Smooth muscle cell (in vitro differentiated cells): Measurements from ENCODE around the gene MAPK6. TPM values are rescaled to one million over a fixed set of nuclear protein-coding genes. Genes with fewer than 3 reads are reported as not detected.

Experiments used
- DNase-seq: peaks from one replicate; lab custom pipeline; 2025; ENCODE audit not compliant: unreplicated experiment; lab: John Stamatoyannopoulos, UW
- H2AFZ ChIP-seq: fragments of 200-600 bp; sonication (generic); 2 replicates; pipeline ENCODE4 v1.6.0; 2016; ENCODE audit warnings: antibody characterized with exemption, low read depth, mild to moderate bottlenecking
- H3F3A ChIP-seq: fragments of 200-600 bp; sonication (generic); 2 replicates; pipeline ENCODE4 v1.6.0; 2017; ENCODE audit warnings: antibody characterized with exemption, low read depth
- H3K27ac ChIP-seq: fragments of 200-600 bp; sonication (generic); 2 replicates; pipeline ENCODE4 v1.5.1; 2016; ENCODE audit warnings: low read depth, mild to moderate bottlenecking
- H3K27me3 ChIP-seq: fragments of 200-600 bp; sonication (generic); 2 replicates; pipeline ENCODE4 v1.6.1; 2016; ENCODE audit warnings: low read depth, mild to moderate bottlenecking
- H3K36me3 ChIP-seq: fragments of 200-600 bp; sonication (generic); 2 replicates; pipeline ENCODE4 v1.5.1; 2016; ENCODE audit warnings: low read depth
- H3K4me1 ChIP-seq: fragments of 200-600 bp; sonication (generic); 2 replicates; pipeline ENCODE4 v1.5.1; 2016; ENCODE audit warnings: low read depth
- H3K4me2 ChIP-seq: fragments of 200-600 bp; sonication (generic); 2 replicates; pipeline ENCODE4 v1.6.0; 2016; ENCODE audit warnings: mild to moderate bottlenecking
- H3K4me3 ChIP-seq: fragments of 200-600 bp; sonication (generic); 2 replicates; pipeline ENCODE4 v1.5.1; 2016; ENCODE audit warnings: mild to moderate bottlenecking
- H3K79me2 ChIP-seq: fragments of 200-600 bp; sonication (generic); 2 replicates; pipeline ENCODE4 v1.6.0; 2016; ENCODE audit warnings: low read depth, mild to moderate bottlenecking
- H3K9ac ChIP-seq: fragments of 200-600 bp; sonication (generic); 2 replicates; pipeline ENCODE4 v1.6.0; 2016; ENCODE audit warnings: low read depth
- H3K9me3 ChIP-seq: fragments of 200-600 bp; sonication (generic); replicated peaks from 2 replicates; pipeline ENCODE4 v1.5.1; 2016; ENCODE audit warnings: low read depth
- H4K20me1 ChIP-seq: fragments of 200-600 bp; sonication (generic); 2 replicates; pipeline ENCODE4 v1.6.0; 2016; ENCODE audit warnings: low read depth
- CTCF ChIP-seq: fragments of 200-600 bp; sonication (generic); IDR thresholded peaks from 2 replicates; pipeline ENCODE4 v1.5.1; 2017; ENCODE audit warnings: borderline replicate concordance, mild to moderate bottlenecking, antibody characterized with exemption; ENCODE audit not compliant: insufficient read depth, poor library complexity, severe bottlenecking
- WGBS: methylation state at CpG from one replicate; pipeline ENCODE4 v1.1.7; 2016; ENCODE audit warnings: low lambda C conversion rate; 5-methylcytosine and 5-hydroxymethylcytosine counted together
- polyA plus RNA-seq: library from polyadenylated mRNA; unstranded; fragments of >200 nt; fragmentation: Nextera tagmentation; extraction: Ambion mirVana; gene quantifications from 2 replicates; pipeline ENCODE4 v1.2.1, GENCODE V29; 2016
- total RNA-seq: library from RNA; depleted of rRNA; stranded (reverse); fragments of >200 nt; gene quantifications from 2 replicates; pipeline ENCODE4 v1.2.3, GENCODE V29; 2014

Gene MAPK6
- total and polyA plus RNA-seq, 2 experiments from 2014 or later, result 38.6 to 107 TPM

GRCh38 chr15:52004806-52005205 is 14.2 kb upstream of the MAPK6 start:
- Histone ChIP-seq H3K9ac (no peak overlapping the region), H3K27me3 (no peaks in the 10 kb centered on the region), H2AFZ (no peak overlapping the region), H3K27ac (no peak overlapping the region), H3K9me3 (no peaks in the 10 kb centered on the region), H3K4me1 (no peaks in the 10 kb centered on the region), H3F3A (peaks cover 5% of the 10 kb centered on the region), H3K4me2 (no peak overlapping the region), H3K4me3 (no peak overlapping the region), H4K20me1 (no peaks in the 10 kb centered on the region), H3K79me2 (no peaks in the 10 kb centered on the region), H3K36me3 (no peaks in the 10 kb centered on the region)
- 91% methylated on average over 6 of the region's 6 CpGs for WGBS
- TF ChIP-seq CTCF, result no peak
- DNase-seq, result no peak

GRCh38 chr15:52005748-52006701 is 13.0 kb upstream of the MAPK6 start:
- Histone ChIP-seq H3K4me3 (no peak overlapping the region), H3K36me3 (no peaks in the 10 kb centered on the region), H4K20me1 (no peaks in the 10 kb centered on the region), H3K9ac (no peak overlapping the region), H3K4me1 (no peaks in the 10 kb centered on the region), H2AFZ (no peak overlapping the region), H3K4me2 (no peak overlapping the region), H3K27me3 (no peaks in the 10 kb centered on the region), H3K9me3 (no peaks in the 10 kb centered on the region), H3K79me2 (no peaks in the 10 kb centered on the region), H3F3A (peaks cover 5% of the 10 kb centered on the region), H3K27ac (no peak overlapping the region)
- no peak for TF ChIP-seq CTCF
- WGBS, result 78% methylated on average over 5 of the region's 5 CpGs
- no peak for DNase-seq

GRCh38 chr15:52006702-52007340 is 12.2 kb upstream of the MAPK6 start:
- Histone ChIP-seq H3K27ac (no peak overlapping the region), H3K36me3 (no peaks in the 10 kb centered on the region), H3K4me3 (no peak overlapping the region), H3K9ac (no peak overlapping the region), H3K4me1 (no peaks in the 10 kb centered on the region), H3K79me2 (no peaks in the 10 kb centered on the region), H3K27me3 (no peaks in the 10 kb centered on the region), H3F3A (peaks cover 5% of the 10 kb centered on the region), H3K4me2 (no peak overlapping the region), H2AFZ (no peak overlapping the region), H3K9me3 (no peaks in the 10 kb centered on the region), H4K20me1 (no peaks in the 10 kb centered on the region)
- 82% methylated on average over 3 of the region's 3 CpGs for WGBS
- DNase-seq, result no peak
- TF ChIP-seq CTCF, result no peak
